Loucy (cell line): ENCODE data around the gene LAMC3.

Experiments used
- H2AFZ ChIP-seq: fragments of 200-600 bp; sonication (generic); 2 replicates; pipeline ENCODE4 v1.6.0; 2016; ENCODE audit warnings: antibody characterized with exemption, mild to moderate bottlenecking, low read length, moderate library complexity
- H3F3A ChIP-seq: fragments of 200-600 bp; 2 replicates; pipeline ENCODE4 v1.6.0; 2016; ENCODE audit warnings: antibody characterized with exemption, low read depth, mild to moderate bottlenecking
- H3K27me3 ChIP-seq: fragments of 200-600 bp; sonication (generic); 2 replicates; pipeline ENCODE4 v1.6.1; 2014; ENCODE audit warnings: low read length, mild to moderate bottlenecking; ENCODE audit not compliant: insufficient read depth, poor library complexity, severe bottlenecking
- H3K36me3 ChIP-seq: fragments of 200-600 bp; sonication (generic); 2 replicates; pipeline ENCODE4 v1.6.1; 2016; ENCODE audit warnings: low read length; ENCODE audit not compliant: insufficient read depth
- H3K4me1 ChIP-seq: fragments of 200-600 bp; sonication (generic); 2 replicates; pipeline ENCODE4 v1.5.1; 2014; ENCODE audit warnings: low read length, mild to moderate bottlenecking; ENCODE audit not compliant: insufficient read depth, poor library complexity, severe bottlenecking
- H3K4me2 ChIP-seq: fragments of 200-600 bp; sonication (generic); 2 replicates; pipeline ENCODE4 v1.6.0; 2014; ENCODE audit warnings: antibody characterized with exemption, low read length, low read depth, mild to moderate bottlenecking; ENCODE audit not compliant: poor library complexity, severe bottlenecking
- H3K4me3 ChIP-seq: fragments of 200-600 bp; sonication (generic); 2 replicates; pipeline ENCODE4 v1.5.1; 2014; ENCODE audit warnings: low read length, mild to moderate bottlenecking, mixed read lengths; ENCODE audit not compliant: poor library complexity, severe bottlenecking
- H3K79me2 ChIP-seq: fragments of 200-600 bp; sonication (generic); 2 replicates; pipeline ENCODE4 v1.6.1; 2014; ENCODE audit warnings: low read length; ENCODE audit not compliant: insufficient read depth
- H3K9ac ChIP-seq: fragments of 200-600 bp; sonication (generic); 2 replicates; pipeline ENCODE4 v1.6.0; 2014; ENCODE audit warnings: mild to moderate bottlenecking, low read depth, low read length, moderate library complexity; ENCODE audit not compliant: poor library complexity, severe bottlenecking
- H3K9me2 ChIP-seq: fragments of 200-600 bp; sonication (generic); replicated peaks from 2 replicates; pipeline ENCODE4 v1.6.1; 2016; ENCODE audit warnings: low read depth, low read length, mixed read lengths
- H3K9me3 ChIP-seq: fragments of 200-600 bp; sonication (generic); 2 replicates; pipeline ENCODE4 v1.6.1; 2014; ENCODE audit warnings: mild to moderate bottlenecking, antibody characterized with exemption, low read length, low read depth; ENCODE audit not compliant: insufficient read depth
- H4K20me1 ChIP-seq: fragments of 200-600 bp; sonication (generic); 2 replicates; pipeline ENCODE4 v1.6.0; 2014; ENCODE audit warnings: antibody characterized with exemption, low read length, mild to moderate bottlenecking; ENCODE audit not compliant: insufficient read depth, poor library complexity, severe bottlenecking
- EZH2phosphoT487 ChIP-seq: fragments of 200-600 bp; IDR thresholded peaks from 2 replicates; pipeline ENCODE4 v1.6.1; 2018; ENCODE audit warnings: antibody characterized with exemption, mild to moderate bottlenecking, moderate library complexity, borderline replicate concordance
- TF ChIP-seq, protein P1 (sequence below): fragments of 200-600 bp; sonication (generic); conservative IDR thresholded peaks from 2 replicates; pipeline ENCODE4 v1.5.1; 2014; ENCODE audit warnings: mild to moderate bottlenecking, antibody characterized with exemption, low read length

Gene LAMC3

GRCh38 chr9:130963916-130964315 is 45.1 kb upstream of the LAMC3 start:
- H3K9ac ChIP-seq = no peak overlapping the region
- no peaks in the 10 kb centered on the region for H3K4me1 ChIP-seq
- TF ChIP-seq EZH2phosphoT487 = no peak
- TF ChIP-seq, protein P1, sequence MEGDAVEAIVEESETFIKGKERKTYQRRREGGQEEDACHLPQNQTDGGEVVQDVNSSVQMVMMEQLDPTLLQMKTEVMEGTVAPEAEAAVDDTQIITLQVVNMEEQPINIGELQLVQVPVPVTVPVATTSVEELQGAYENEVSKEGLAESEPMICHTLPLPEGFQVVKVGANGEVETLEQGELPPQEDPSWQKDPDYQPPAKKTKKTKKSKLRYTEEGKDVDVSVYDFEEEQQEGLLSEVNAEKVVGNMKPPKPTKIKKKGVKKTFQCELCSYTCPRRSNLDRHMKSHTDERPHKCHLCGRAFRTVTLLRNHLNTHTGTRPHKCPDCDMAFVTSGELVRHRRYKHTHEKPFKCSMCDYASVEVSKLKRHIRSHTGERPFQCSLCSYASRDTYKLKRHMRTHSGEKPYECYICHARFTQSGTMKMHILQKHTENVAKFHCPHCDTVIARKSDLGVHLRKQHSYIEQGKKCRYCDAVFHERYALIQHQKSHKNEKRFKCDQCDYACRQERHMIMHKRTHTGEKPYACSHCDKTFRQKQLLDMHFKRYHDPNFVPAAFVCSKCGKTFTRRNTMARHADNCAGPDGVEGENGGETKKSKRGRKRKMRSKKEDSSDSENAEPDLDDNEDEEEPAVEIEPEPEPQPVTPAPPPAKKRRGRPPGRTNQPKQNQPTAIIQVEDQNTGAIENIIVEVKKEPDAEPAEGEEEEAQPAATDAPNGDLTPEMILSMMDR = no peak
- no peaks in the 10 kb centered on the region for H3K27me3 ChIP-seq
- no peak overlapping the region for H3K4me2 ChIP-seq
- H3K79me2 ChIP-seq = no peaks in the 10 kb centered on the region
- no peak overlapping the region for H3K4me3 ChIP-seq
- no peaks in the 10 kb centered on the region for H3K9me2 ChIP-seq
- H3K9me3 ChIP-seq = no peaks in the 10 kb centered on the region
- H3K36me3 ChIP-seq = no peaks in the 10 kb centered on the region
- H2AFZ ChIP-seq = no peak overlapping the region
- no peaks in the 10 kb centered on the region for H4K20me1 ChIP-seq
- no peaks in the 10 kb centered on the region for H3F3A ChIP-seq

- H3K9me2 ChIP-seq = no peaks in the 10 kb centered on the region
- H3K4me1 ChIP-seq = no peaks in the 10 kb centered on the region
- TF ChIP-seq, protein P1 = no peak
- no peak for TF ChIP-seq EZH2phosphoT487
- H3K9me3 ChIP-seq = no peaks in the 10 kb centered on the region
- no peaks in the 10 kb centered on the region for H3K27me3 ChIP-seq
- no peaks in the 10 kb centered on the region for H3K79me2 ChIP-seq
- H3K4me3 ChIP-seq = no peak overlapping the region
- H3K36me3 ChIP-seq = no peaks in the 10 kb centered on the region
- no peak overlapping the region for H2AFZ ChIP-seq
- no peak overlapping the region for H3K9ac ChIP-seq
- H4K20me1 ChIP-seq = no peaks in the 10 kb centered on the region
- no peaks in the 10 kb centered on the region for H3F3A ChIP-seq
- no peak overlapping the region for H3K4me2 ChIP-seq
Measured at GRCh38 chr9:130965680-130966079, 43.3 kb upstream of the LAMC3 start.

DNA sequence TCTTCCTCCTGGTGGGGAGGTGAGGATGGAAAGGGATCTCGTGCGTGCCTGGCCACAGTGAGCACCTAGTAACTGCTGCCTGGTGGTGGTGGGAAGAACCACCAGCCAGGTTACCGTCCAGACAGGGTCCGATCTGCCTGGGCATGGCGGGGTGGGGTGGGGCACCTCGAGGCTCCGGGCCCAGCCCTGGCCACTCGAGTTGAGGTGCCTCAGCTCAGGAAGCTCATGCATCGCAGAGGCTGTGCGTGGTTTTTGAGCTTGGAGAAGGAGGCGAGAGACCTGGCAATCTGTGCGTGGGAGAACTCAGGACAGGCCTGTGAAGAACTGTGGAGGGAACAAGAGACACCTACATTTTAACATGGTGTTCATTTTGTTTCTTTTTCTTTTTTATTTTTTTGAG is 38.9 kb upstream of the LAMC3 start:
- no peaks in the 10 kb centered on the region for H3F3A ChIP-seq
- H3K9ac ChIP-seq = no peak overlapping the region
- H3K4me1 ChIP-seq = no peaks in the 10 kb centered on the region
- TF ChIP-seq, protein P1 = no peak
- no peak for TF ChIP-seq EZH2phosphoT487
- no peak overlapping the region for H2AFZ ChIP-seq
- H3K9me3 ChIP-seq = no peaks in the 10 kb centered on the region
- H3K4me2 ChIP-seq = no peak overlapping the region
- no peaks in the 10 kb centered on the region for H3K27me3 ChIP-seq
- no peaks in the 10 kb centered on the region for H3K79me2 ChIP-seq
- H3K36me3 ChIP-seq = no peaks in the 10 kb centered on the region
- H3K4me3 ChIP-seq = no peak overlapping the region
- no peaks in the 10 kb centered on the region for H3K9me2 ChIP-seq
- no peaks in the 10 kb centered on the region for H4K20me1 ChIP-seq
